Thyroid gland (tissue), 4 donors: ENCODE measurements around the gene SSTR4.

Experiments
- POLR2A ChIP-seq, 2 donors: fragments of 450-650 bp; IDR thresholded peaks; one replicate each; pipeline ENCODE4 v1.6.1; 2017; ENCODE audit warnings: antibody characterized with exemption in 2 of 2, mild to moderate bottlenecking in 2 of 2, moderate library complexity in 1 of 2
- TF ChIP-seq, protein P1 (sequence below), 6 experiments: fragments of 200-600 bp in 3 of 6; fragments of 450-650 bp in 3 of 6; sonication (generic) in 3 of 6; IDR thresholded peaks; one replicate each; pipeline ENCODE4 v1.5.1; 2016 to 2019; ENCODE audit warnings: antibody characterized with exemption in 6 of 6, mild to moderate bottlenecking in 2 of 6, inconsistent platforms in 1 of 6, moderate library complexity in 1 of 6

DNA sequence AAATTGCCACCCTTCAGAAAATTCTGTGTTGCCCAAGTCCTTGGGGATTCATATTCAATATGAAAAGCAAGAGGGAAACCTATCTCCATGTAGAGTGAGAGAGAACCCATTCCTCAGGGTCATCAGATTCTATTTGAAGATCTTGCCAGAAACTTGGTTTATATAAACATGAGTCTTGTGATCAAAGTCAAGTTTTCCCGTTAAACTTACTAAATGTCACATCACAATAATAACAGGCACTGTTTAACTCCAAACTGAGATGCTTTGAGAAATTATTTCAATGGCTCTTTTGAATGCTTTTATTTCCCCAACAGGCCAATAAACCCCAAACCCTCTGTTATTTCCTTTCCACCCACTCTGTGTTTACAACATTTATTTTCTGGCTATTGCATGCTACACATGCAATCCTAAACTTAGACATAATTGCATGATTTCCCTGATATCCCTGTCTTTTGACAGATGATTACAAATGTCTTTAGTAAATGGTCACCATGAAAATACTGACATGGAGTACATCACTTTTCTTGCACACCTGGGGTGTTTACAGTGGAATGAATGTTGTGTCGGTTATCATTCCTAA is 31.1 kb upstream of the SSTR4 start:
- TF ChIP-seq, protein P1, sequence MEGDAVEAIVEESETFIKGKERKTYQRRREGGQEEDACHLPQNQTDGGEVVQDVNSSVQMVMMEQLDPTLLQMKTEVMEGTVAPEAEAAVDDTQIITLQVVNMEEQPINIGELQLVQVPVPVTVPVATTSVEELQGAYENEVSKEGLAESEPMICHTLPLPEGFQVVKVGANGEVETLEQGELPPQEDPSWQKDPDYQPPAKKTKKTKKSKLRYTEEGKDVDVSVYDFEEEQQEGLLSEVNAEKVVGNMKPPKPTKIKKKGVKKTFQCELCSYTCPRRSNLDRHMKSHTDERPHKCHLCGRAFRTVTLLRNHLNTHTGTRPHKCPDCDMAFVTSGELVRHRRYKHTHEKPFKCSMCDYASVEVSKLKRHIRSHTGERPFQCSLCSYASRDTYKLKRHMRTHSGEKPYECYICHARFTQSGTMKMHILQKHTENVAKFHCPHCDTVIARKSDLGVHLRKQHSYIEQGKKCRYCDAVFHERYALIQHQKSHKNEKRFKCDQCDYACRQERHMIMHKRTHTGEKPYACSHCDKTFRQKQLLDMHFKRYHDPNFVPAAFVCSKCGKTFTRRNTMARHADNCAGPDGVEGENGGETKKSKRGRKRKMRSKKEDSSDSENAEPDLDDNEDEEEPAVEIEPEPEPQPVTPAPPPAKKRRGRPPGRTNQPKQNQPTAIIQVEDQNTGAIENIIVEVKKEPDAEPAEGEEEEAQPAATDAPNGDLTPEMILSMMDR (IDR thresholded peaks at IDR 0.05), result no peak
- TF ChIP-seq POLR2A (IDR thresholded peaks at IDR 0.05), result no peak
